Stomach (tissue), 9 donors: ENCODE results near the gene C12orf43. TPM values are rescaled to one million over a fixed set of nuclear protein-coding genes. Genes with fewer than 3 reads are reported as not detected.
A peak's percentile ranks its signal among the peaks of the same experiment; 100 is the strongest.

Experiments used
- DNase-seq, 2 donors: peaks; one replicate each; pipeline versions ENCODE4 v3.0.0 to v3.0.0-alpha.2; 2013 to 2019
- H3K27ac ChIP-seq, 5 donors: fragments of 200-600 bp in 4 of 5; sonication (generic) in 4 of 5; one replicate each; pipeline ENCODE4 v1.5.1; 2013 to 2019; ENCODE audit warnings: mild to moderate bottlenecking in 1 of 5, moderate library complexity in 1 of 5
- H3K27me3 ChIP-seq, 3 donors: fragments of 200-600 bp; sonication (generic); one replicate each; pipeline ENCODE4 v1.5.1; 2017 to 2019; ENCODE audit warnings: mixed run types in 1 of 3
- H3K36me3 ChIP-seq, 4 donors: fragments of 200-600 bp; sonication (generic); 1 replicate in 3 of 4; 2 replicates in 1 of 4; pipeline ENCODE4 v1.5.1; 2016 to 2019
- H3K4me1 ChIP-seq, 4 donors: fragments of 200-600 bp; sonication (generic); one replicate each; pipeline ENCODE4 v1.5.1; 2016 to 2019
- H3K4me3 ChIP-seq, 4 donors: fragments of 200-600 bp; sonication (generic) in 3 of 4; one replicate each; pipeline ENCODE4 v1.5.1; 2016 to 2019; ENCODE audit warnings: mild to moderate bottlenecking in 1 of 4
- H3K9me3 ChIP-seq, 4 donors: fragments of 200-600 bp; sonication (generic); one replicate each; pipeline ENCODE4 v1.5.1; 2016 to 2019
- EP300 ChIP-seq: sonication (generic); formaldehyde crosslinking; IDR thresholded peaks from one replicate; pipeline ENCODE4 v1.6.1; 2017; ENCODE audit warnings: antibody characterized with exemption
- POLR2A ChIP-seq, 4 donors: fragments of 450-650 bp; IDR thresholded peaks; one replicate each; pipeline ENCODE4 v1.6.1; 2016; ENCODE audit warnings: antibody characterized with exemption in 4 of 4, control low read depth in 2 of 4, mild to moderate bottlenecking in 1 of 4, moderate library complexity in 1 of 4
- POLR2AphosphoS5 ChIP-seq, 3 donors: sonication (generic); formaldehyde crosslinking; IDR thresholded peaks; one replicate each; pipeline ENCODE4 v1.6.1; 2016; ENCODE audit warnings: antibody characterized with exemption in 3 of 3
- WGBS, 5 donors: extraction: QIAGEN DNeasy Blood & Tissue Kit in 3 of 5; methylation state at CpG; one replicate each; pipeline versions ENCODE4 v1.1.5 to v1.1.7; 2013 to 2018; 5-methylcytosine and 5-hydroxymethylcytosine counted together
- intact Hi-C: fragments of 100-400 bp; cut with DNase I; formaldehyde crosslinking; loops from one replicate; pipeline ENCODE4 v1.15.1; 2023; ENCODE audit warnings: low total_unique reads
- polyA plus RNA-seq, 3 donors: library from polyadenylated mRNA; stranded (reverse); fragments of 200-250 nt; gene quantifications; one replicate each; pipeline ENCODE4 v1.2.3, GENCODE V29; 2013
- total RNA-seq, 5 donors: library from RNA; depleted of rRNA; stranded (reverse); fragments of >200 nt; gene quantifications; one replicate each; pipeline versions ENCODE4 v1.1.0 to v1.2.3, GENCODE V29; 2014 to 2016
- TF ChIP-seq, protein P1 (sequence below), 7 experiments: fragments of 450-650 bp in 4 of 7; fragments of 200-600 bp in 3 of 7; sonication (generic) in 3 of 7; IDR thresholded peaks; one replicate each; pipeline ENCODE4 v1.5.1; 2016 to 2019; ENCODE audit warnings: antibody characterized with exemption in 7 of 7, control low read depth in 2 of 7, mild to moderate bottlenecking in 1 of 7
- donor health status: healthy with polysubstance abuse.
- donor health status: Bipolar disorder and iron deficiency.
- donor health status: healthy.

C12orf43 gene
- total and polyA plus RNA-seq, 8 donors, result 5.5 to 42.4 (median 12.9) TPM

DNA sequence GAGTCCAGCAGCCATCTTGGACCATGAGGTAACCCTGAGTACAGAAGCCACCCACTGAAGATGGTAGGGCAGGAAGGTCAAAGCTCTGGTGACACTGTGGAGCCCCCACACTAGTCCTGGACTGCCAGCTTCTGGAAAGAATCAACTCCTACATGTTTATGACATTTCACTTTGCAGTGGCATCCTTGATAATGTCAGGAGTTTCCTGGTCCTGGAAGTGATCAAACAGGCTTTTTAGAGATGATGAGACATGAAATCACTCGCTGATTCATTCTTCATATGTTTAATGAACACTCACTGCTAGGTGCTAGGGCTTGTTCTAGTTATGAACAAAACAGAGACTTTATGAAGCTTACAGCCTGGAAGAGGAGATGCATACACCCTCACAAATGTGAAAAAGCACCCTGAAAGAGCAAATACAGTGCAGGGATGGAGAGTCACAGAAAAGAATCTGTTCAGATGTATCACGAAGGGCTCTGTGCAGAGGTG, 53.7 kb downstream of the C12orf43 start:
- intact Hi-C loops, result no loop called here
- DNase-seq, result no peak
- H3K27me3 ChIP-seq, result no peaks in the 10 kb centered on the region
- no peaks in the 10 kb centered on the region for H3K9me3 ChIP-seq
- peaks cover 0 to 6% (median 0%) of the 10 kb centered on the region in 4 donors for H3K4me1 ChIP-seq
- 48 to 75% (median 59%) methylated on average over 2 of the region's 2 CpGs for WGBS, 5 donors
- H3K4me3 ChIP-seq, result no peak overlapping the region
- no peak for TF ChIP-seq POLR2AphosphoS5 (IDR thresholded peaks at IDR 0.05)
- no peak for TF ChIP-seq POLR2A (IDR thresholded peaks at IDR 0.05)
- no peak for TF ChIP-seq EP300
- H3K36me3 ChIP-seq, result peaks cover 0 to 2% (median 0%) of the 10 kb centered on the region in 4 donors
- peak overlapping the region in 1 of 5 donors; percentile 23 for H3K27ac ChIP-seq

DNA sequence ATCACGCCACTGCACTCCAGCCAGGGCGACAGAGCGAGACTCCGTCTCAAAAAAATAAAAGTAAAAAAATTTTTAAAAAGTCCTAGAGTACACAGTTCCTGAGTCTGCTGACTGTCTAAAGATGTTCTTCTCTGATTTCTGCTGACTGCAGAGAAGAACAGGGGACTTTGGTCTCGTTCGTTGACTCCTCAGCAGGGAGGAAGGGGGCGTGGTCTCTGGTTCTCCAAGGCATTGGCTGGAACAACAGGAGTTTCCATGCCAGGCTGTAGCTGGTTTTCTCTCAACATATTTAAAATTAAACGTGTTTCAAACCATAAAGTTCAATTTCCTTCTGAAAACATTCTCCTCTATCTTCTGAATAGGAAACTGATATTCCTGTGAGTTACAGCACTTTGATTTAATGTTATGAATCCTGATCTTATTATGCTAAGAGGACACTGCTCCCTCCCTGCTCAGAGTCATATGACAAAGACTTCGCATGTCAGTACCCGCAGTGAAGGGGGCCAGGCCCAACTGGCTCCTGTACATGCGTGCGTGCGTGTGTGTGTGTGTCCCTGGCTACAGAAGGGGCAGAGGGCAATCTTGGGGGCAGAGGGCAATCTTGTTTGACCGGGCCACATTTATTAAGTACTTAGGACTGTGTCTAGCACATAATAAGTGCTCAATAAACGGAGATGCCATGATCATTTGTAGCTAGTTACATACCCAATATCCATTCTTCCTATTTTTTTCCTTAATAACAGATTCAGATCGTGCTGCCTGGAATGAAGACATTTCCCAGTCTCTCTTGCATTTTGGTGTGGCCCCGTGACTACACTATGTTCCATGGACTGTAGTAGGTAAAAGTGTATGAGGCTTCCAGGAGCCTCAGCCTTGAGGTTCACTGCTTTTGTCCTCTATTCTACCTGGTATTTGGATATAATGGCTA, 54.4 kb downstream of the C12orf43 start:
- no peaks in the 10 kb centered on the region for H3K36me3 ChIP-seq
- intact Hi-C loops, result no loop called here
- WGBS, 5 donors, result 47 to 60% (median 51%) methylated on average over 17 of the region's 17 CpGs
- H3K27ac ChIP-seq, result peak overlapping the region in 1 of 5 donors; percentile 34
- no peak for TF ChIP-seq POLR2AphosphoS5 (IDR thresholded peaks at IDR 0.05)
- TF ChIP-seq EP300, result no peak
- TF ChIP-seq POLR2A (IDR thresholded peaks at IDR 0.05), result no peak
- TF ChIP-seq, protein P1, sequence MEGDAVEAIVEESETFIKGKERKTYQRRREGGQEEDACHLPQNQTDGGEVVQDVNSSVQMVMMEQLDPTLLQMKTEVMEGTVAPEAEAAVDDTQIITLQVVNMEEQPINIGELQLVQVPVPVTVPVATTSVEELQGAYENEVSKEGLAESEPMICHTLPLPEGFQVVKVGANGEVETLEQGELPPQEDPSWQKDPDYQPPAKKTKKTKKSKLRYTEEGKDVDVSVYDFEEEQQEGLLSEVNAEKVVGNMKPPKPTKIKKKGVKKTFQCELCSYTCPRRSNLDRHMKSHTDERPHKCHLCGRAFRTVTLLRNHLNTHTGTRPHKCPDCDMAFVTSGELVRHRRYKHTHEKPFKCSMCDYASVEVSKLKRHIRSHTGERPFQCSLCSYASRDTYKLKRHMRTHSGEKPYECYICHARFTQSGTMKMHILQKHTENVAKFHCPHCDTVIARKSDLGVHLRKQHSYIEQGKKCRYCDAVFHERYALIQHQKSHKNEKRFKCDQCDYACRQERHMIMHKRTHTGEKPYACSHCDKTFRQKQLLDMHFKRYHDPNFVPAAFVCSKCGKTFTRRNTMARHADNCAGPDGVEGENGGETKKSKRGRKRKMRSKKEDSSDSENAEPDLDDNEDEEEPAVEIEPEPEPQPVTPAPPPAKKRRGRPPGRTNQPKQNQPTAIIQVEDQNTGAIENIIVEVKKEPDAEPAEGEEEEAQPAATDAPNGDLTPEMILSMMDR (IDR thresholded peaks at IDR 0.05), result no peak
- no peaks in the 10 kb centered on the region for H3K9me3 ChIP-seq
- H3K27me3 ChIP-seq, result no peaks in the 10 kb centered on the region
- H3K4me1 ChIP-seq, result peaks cover 0 to 6% (median 0%) of the 10 kb centered on the region in 4 donors
- H3K4me3 ChIP-seq, result no peak overlapping the region
- peak; percentile 76 to 84 for DNase-seq

DNA sequence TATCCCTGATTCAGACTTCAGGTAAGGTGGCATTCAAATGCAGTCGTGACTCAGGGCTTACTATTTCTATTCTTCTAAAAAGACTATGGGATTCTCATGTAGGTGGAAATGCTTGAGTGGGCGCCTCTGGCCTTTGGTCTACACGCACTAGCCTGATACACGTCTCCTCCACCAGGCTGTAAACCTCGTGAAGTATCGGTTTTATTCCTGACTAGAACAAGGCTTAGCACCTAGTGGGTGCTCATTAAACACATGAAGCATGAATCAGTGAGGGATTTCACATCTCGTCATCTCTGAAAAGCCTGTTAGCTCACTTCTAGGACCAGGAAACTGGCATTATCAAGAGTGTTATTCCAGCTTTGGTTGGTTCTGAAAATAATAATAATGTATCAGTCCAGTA, 55.6 kb downstream of the C12orf43 start:
- TF ChIP-seq POLR2AphosphoS5 (IDR thresholded peaks at IDR 0.05) (peak in 2 of 3 donors; percentile 8 to 22), POLR2A (IDR thresholded peaks at IDR 0.05) (no peak), EP300 (no peak)
- TF ChIP-seq, protein P1 (IDR thresholded peaks at IDR 0.05), result no peak

DNA sequence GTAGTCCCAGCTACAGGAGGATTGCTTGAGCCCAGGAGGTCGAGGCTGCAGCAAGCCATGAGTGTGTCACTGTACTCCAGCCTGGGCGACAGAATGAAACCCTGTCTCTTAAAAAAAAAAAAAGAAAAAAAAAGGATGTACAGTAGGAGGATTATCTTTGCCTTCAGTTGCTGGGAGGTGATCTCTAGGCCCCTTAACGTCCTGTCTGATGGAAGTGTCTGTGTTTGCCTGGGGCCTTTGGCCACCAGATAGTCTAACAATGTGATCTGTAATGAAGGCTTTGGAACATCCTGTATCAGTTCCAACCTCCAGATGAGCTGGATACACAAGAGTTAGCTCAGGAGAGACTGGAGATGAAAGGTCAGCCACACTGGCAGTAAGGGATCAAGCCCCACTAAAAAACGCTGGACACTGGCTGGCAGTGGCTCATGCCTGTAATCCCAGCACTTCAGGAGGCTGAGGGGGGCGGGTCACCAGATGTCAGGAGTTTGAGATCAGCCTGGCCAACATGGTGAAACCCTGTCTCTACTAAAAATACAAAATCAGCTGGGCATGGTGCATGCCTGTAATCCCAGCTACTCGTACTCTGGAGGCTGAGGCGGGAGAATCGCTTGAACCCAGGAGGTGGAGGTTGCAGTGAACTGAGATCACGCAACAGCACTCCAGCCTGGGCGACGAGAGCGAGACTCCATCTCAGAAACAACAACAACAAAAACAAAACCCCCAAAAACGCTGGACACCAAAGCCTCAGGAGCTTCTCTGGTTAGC, 57.0 kb downstream of the C12orf43 start:
- H3K36me3 ChIP-seq, result no peaks in the 10 kb centered on the region
- 60 to 73% (median 65%) methylated on average over 12 to 13 of the region's 13 CpGs for WGBS, 5 donors
- H3K27ac ChIP-seq, result no peak overlapping the region
- H3K27me3 ChIP-seq, result no peaks in the 10 kb centered on the region
- DNase-seq, result no peak
- H3K4me3 ChIP-seq, result no peak overlapping the region
- TF ChIP-seq POLR2AphosphoS5 (IDR thresholded peaks at IDR 0.05) (no peak), POLR2A (IDR thresholded peaks at IDR 0.05) (no peak), EP300 (no peak)
- TF ChIP-seq, protein P1 (IDR thresholded peaks at IDR 0.05), result no peak
- intact Hi-C loops, result no loop called here
- peaks cover 0 to 6% (median 0%) of the 10 kb centered on the region in 4 donors for H3K4me1 ChIP-seq
- H3K9me3 ChIP-seq, result no peaks in the 10 kb centered on the region

More for the DNA sequence above, 55.6 kb downstream of the C12orf43 start:
- peaks cover 0 to 6% (median 0%) of the 10 kb centered on the region in 4 donors for H3K4me1 ChIP-seq
- H3K36me3 ChIP-seq, result no peaks in the 10 kb centered on the region
- H3K4me3 ChIP-seq, result no peak overlapping the region
- no peak overlapping the region for H3K27ac ChIP-seq
- intact Hi-C loops, result no loop called here
- 41 to 67% (median 57%) methylated on average over 7 of the region's 7 CpGs for WGBS, 5 donors
- no peak for DNase-seq
- no peaks in the 10 kb centered on the region for H3K9me3 ChIP-seq
- H3K27me3 ChIP-seq, result no peaks in the 10 kb centered on the region
